K562 (cell line): ENCODE measurements around the gene LYPD5. TPM values are rescaled to one million over a fixed set of nuclear protein-coding genes. Genes with fewer than 3 reads are reported as not detected.

ENCODE experiments used
- ATAC-seq: fragments of 200-7000 bp; cut with Tn5 transposase; 3 replicates; pipeline ENCODE4 v1.9.1; 2020; ENCODE audit warnings: moderate library complexity
- BruUV-seq: library from RNA; stranded (reverse); fragments of 400-500 nt; replicated peaks from 2 replicates; lab custom pipeline; 2021; lab: Mats Ljungman, UMichigan
- CTCF ChIA-PET: fragments of 300-600 bp; formaldehyde crosslinking; extraction: SDS; loops from one replicate; lab custom pipeline; 2021; ENCODE audit warnings: low intra/inter-chr PET ratio; lab: Yijun Ruan, JAX
- POLR2A ChIA-PET: fragments of 300-600, 350-650 bp; sonication (Branson Sonifier 250); formaldehyde crosslinking; extraction: SDS; loops from one replicate; lab custom pipeline; 2021; ENCODE audit warnings: antibody characterized with exemption, inconsistent platforms; lab: Yijun Ruan, JAX
- DNase-seq, 4 experiments: peaks; one replicate each; pipeline versions ENCODE4 v3.0.0 to v3.0.0-alpha.2; 2011 to 2018; ENCODE audit warnings: low spot score in 3 of 4, mixed read lengths in 3 of 4; ENCODE audit errors: extremely low read depth in 1 of 4
- FAIRE-seq: peaks from 2 replicates; lab custom pipeline; 2011; peaks lifted over from hg19 to GRCh38; lab: Jason Lieb, UNC
- H2AFZ ChIP-seq: 2 replicates; pipeline ENCODE4 v1.6.0; 2011; ENCODE audit warnings: low read depth, low read length, control low read depth, inconsistent platforms
- H3K27ac ChIP-seq: fragments of 200-600 bp; 3 replicates; pipeline ENCODE4 v1.8.0; 2011; ENCODE audit warnings: low read depth, mild to moderate bottlenecking, control low read depth, inconsistent platforms, low read length, moderate library complexity, mixed read lengths; ENCODE audit errors: extremely low read depth
- H3K27me3 ChIP-seq, 2 experiments: fragments of 300-600 bp in 1 of 2; 2 replicates in 1 of 2; 3 replicates in 1 of 2; pipeline versions ENCODE4 v1.6.0 to v1.8.0; 2011; ENCODE audit warnings: inconsistent platforms in 2 of 2, low read length in 2 of 2, mild to moderate bottlenecking in 1 of 2, mixed read lengths in 1 of 2, moderate library complexity in 1 of 2; ENCODE audit not compliant: control insufficient read depth in 2 of 2, insufficient read depth in 2 of 2
- H3K36me3 ChIP-seq: fragments of 300-600 bp; 3 replicates; pipeline ENCODE4 v1.8.0; 2011; ENCODE audit warnings: mild to moderate bottlenecking, low read length, inconsistent platforms; ENCODE audit not compliant: control insufficient read depth, insufficient read depth
- H3K4me1 ChIP-seq, 2 experiments: fragments of 200-600 bp in 1 of 2; replicated peaks in 1 of 2; 2 replicates in 1 of 2; 3 replicates in 1 of 2; pipeline versions ENCODE4 v1.5.1 to v1.8.0; 2011; ENCODE audit warnings: inconsistent platforms in 2 of 2, low read length in 2 of 2, mild to moderate bottlenecking in 1 of 2, mixed read lengths in 1 of 2, moderate library complexity in 1 of 2; ENCODE audit not compliant: control insufficient read depth in 2 of 2, insufficient read depth in 2 of 2
- H3K4me2 ChIP-seq: 2 replicates; pipeline ENCODE4 v1.6.1; 2011; ENCODE audit warnings: low read length, control low read depth, inconsistent platforms, mixed read lengths; ENCODE audit not compliant: insufficient read depth
- H3K4me3 ChIP-seq: fragments of 200-600 bp; sonication (generic), shearing (Covaris generic); 2 replicates; pipeline ENCODE4 v1.5.1; 2016; ENCODE audit warnings: control low read depth, inconsistent platforms
- H3K79me2 ChIP-seq: fragments of 200-600 bp; 3 replicates; pipeline ENCODE4 v1.8.0; 2011; ENCODE audit warnings: low read length, inconsistent platforms; ENCODE audit not compliant: control insufficient read depth, insufficient read depth
- H3K9ac ChIP-seq, 2 experiments: 2 replicates each; pipeline versions ENCODE4 v1.6.0 to v1.6.1; 2011; ENCODE audit warnings: low read depth in 2 of 2, low read length in 2 of 2, control low read depth in 1 of 2, inconsistent platforms in 1 of 2, mild to moderate bottlenecking in 1 of 2, mixed read lengths in 1 of 2; ENCODE audit not compliant: insufficient read depth in 1 of 2
- H3K9me1 ChIP-seq: one replicate; pipeline ENCODE4 v1.6.0; 2011; ENCODE audit warnings: inconsistent platforms, mild to moderate bottlenecking, low read length, moderate library complexity; ENCODE audit not compliant: control insufficient read depth, insufficient read depth
- H3K9me3 ChIP-seq: replicated peaks from 2 replicates; pipeline ENCODE4 v1.5.1; 2011; ENCODE audit warnings: low read depth, low read length, inconsistent platforms; ENCODE audit not compliant: control insufficient read depth, insufficient read depth
- H4K20me1 ChIP-seq: replicated peaks from 2 replicates; pipeline ENCODE4 v1.6.1; 2011; ENCODE audit warnings: low read length, inconsistent platforms, mixed read lengths; ENCODE audit not compliant: control insufficient read depth, insufficient read depth
- CHCHD3 ChIP-seq: fragments of 250-450 bp; sonication (Bioruptor Pico); IDR thresholded peaks from 2 replicates; pipeline ENCODE4 v2.1.2; 2022; ENCODE audit warnings: mild to moderate bottlenecking
- CHD4 ChIP-seq: fragments of 200-600 bp; sonication (generic); IDR thresholded peaks from 3 replicates; pipeline ENCODE4 v1.6.1; 2012; ENCODE audit warnings: low read depth, mild to moderate bottlenecking, mixed read lengths, low read length, inconsistent platforms; ENCODE audit not compliant: insufficient read depth, insufficient replicate concordance, poor library complexity, severe bottlenecking
- DMBX1 ChIP-seq: fragments of 250-450 bp; sonication (Bioruptor Pico); IDR thresholded peaks from 2 replicates; pipeline ENCODE4 v1.8.0; 2022; ENCODE audit warnings: inconsistent platforms, mild to moderate bottlenecking, moderate library complexity, borderline replicate concordance
- FOXM1 ChIP-seq, 2 experiments: fragments of 450-650 bp in 1 of 2; sonication (generic) in 1 of 2; formaldehyde crosslinking in 1 of 2; IDR thresholded peaks; 2 replicates each; pipeline versions ENCODE4 v1.6.1 to v1.9.0; 2017 to 2022; ENCODE audit warnings: low read depth in 2 of 2, mild to moderate bottlenecking in 2 of 2, missing genetic modification reagents in 1 of 2, moderate library complexity in 1 of 2
- HIVEP1 ChIP-seq: fragments of 250-450 bp; sonication (Bioruptor Pico); IDR thresholded peaks from 2 replicates; pipeline ENCODE4 v1.4.0; 2020; ENCODE audit warnings: mild to moderate bottlenecking
- HOXB6 ChIP-seq: fragments of 250-450 bp; sonication (Bioruptor Pico); IDR thresholded peaks from 2 replicates; pipeline ENCODE4 v1.5.1; 2022; ENCODE audit warnings: mild to moderate bottlenecking, borderline replicate concordance
- HSF4 ChIP-seq: fragments of 250-450 bp; sonication (Bioruptor Pico); IDR thresholded peaks from 2 replicates; pipeline ENCODE4 v2.1.2; 2022; ENCODE audit warnings: mild to moderate bottlenecking, moderate library complexity, borderline replicate concordance
- LARP7 ChIP-seq: fragments of 450-650 bp; IDR thresholded peaks from 2 replicates; pipeline ENCODE4 v1.6.1; 2016
- LCOR ChIP-seq: sonication (generic); formaldehyde crosslinking; IDR thresholded peaks from 2 replicates; pipeline ENCODE4 v1.8.0; 2022; ENCODE audit warnings: mild to moderate bottlenecking, missing genetic modification reagents
- MCM3 ChIP-seq: fragments of 450-650 bp; IDR thresholded peaks from 2 replicates; pipeline ENCODE4 v1.6.1; 2016
- MCM7 ChIP-seq, 2 experiments: fragments of 450-650 bp; IDR thresholded peaks; 2 replicates each; pipeline ENCODE4 v1.6.1; 2016 to 2018
- PHF8 ChIP-seq: fragments of 200-600 bp; sonication (generic); IDR thresholded peaks from 2 replicates; pipeline ENCODE4 v1.6.1; 2012; ENCODE audit warnings: mixed run types, mild to moderate bottlenecking, inconsistent platforms, low read length, moderate library complexity, borderline replicate concordance
- RBBP5 ChIP-seq: fragments of 200-600 bp; sonication (generic); IDR thresholded peaks from 2 replicates; pipeline ENCODE4 v1.6.1; 2012; ENCODE audit warnings: borderline replicate concordance, mild to moderate bottlenecking, low read length, control low read depth, inconsistent platforms; ENCODE audit not compliant: insufficient read depth, poor library complexity, severe bottlenecking
- RBM22 ChIP-seq: fragments of 200-400 bp; formaldehyde crosslinking; IDR thresholded peaks from 2 replicates; pipeline ENCODE4 v1.6.1; 2018; ENCODE audit warnings: low read length, low read depth; ENCODE audit not compliant: poor library complexity, severe bottlenecking
- ZFX ChIP-seq: sonication (generic); formaldehyde crosslinking; IDR thresholded peaks from 2 replicates; pipeline ENCODE4 v1.8.0; 2022; ENCODE audit warnings: mild to moderate bottlenecking, missing genetic modification reagents, moderate library complexity
- ZNF134 ChIP-seq: fragments of 250-450 bp; sonication (Bioruptor Pico); conservative IDR thresholded peaks from 2 replicates; pipeline ENCODE4 v1.4.0; 2020
- WGBS: fragments of 100-300 bp; shearing (Covaris generic); methylation state at CpG from one replicate; pipeline ENCODE4 v1.1.6; 2016; ENCODE audit warnings: low coverage, mixed read lengths; ENCODE audit not compliant: insufficient coverage; ENCODE audit errors: missing lambda C conversion rate; 5-methylcytosine and 5-hydroxymethylcytosine counted together
- in situ Hi-C: fragments of 300-500 bp; cut with MboI; formaldehyde crosslinking; loops from 4 replicates; pipeline ENCODE4 v1.15.0; 2018; ENCODE audit warnings: inconsistent platforms, mixed read lengths
- intact Hi-C: fragments of 100-400 bp; cut with micrococcal nuclease; formaldehyde crosslinking; loops from 2 replicates; pipeline ENCODE4 v1.14.2; 2022
- polyA plus RNA-seq, 8 experiments: library from polyadenylated mRNA; depleted of rRNA in 4 of 8; stranded (reverse) in 5 of 8; unstranded in 3 of 8; fragments of >200 nt; fragmentation: Nextera tagmentation in 2 of 8; fragmentation: Illumina TruSeq in 1 of 8; extraction: Ambion mirVana in 2 of 8; extraction: Trizol in 1 of 8; gene quantifications; 2 replicates each; pipeline versions ENCODE4 v1.2.1 to v1.2.3, GENCODE V29; 2011 to 2014; ENCODE audit warnings: inconsistent platforms in 1 of 8, missing spikeins in 1 of 8
- total RNA-seq, 7 experiments: library from RNA; depleted of rRNA in 6 of 7; stranded (reverse); fragments of >200 nt in 6 of 7; fragmentation: Illumina TruSeq in 2 of 7; extraction: Trizol in 2 of 7; gene quantifications; 2 replicates each; pipeline versions ENCODE4 v1.2.1 to v1.2.3, GENCODE V29; 2011 to 2021; ENCODE audit warnings: low replicate concordance in 1 of 7
- TF ChIP-seq, protein P1 (sequence below), 3 experiments: fragments of 200-800 bp in 1 of 3; sonication (Bioruptor generic) in 1 of 3; sonication (generic) in 1 of 3; formaldehyde crosslinking in 1 of 3; IDR thresholded peaks; 2 replicates each; pipeline versions ENCODE4 v1.6.1 to v1.8.0; 2016 to 2022; ENCODE audit warnings: mild to moderate bottlenecking in 2 of 3, missing compliant biosample characterization in 2 of 3, missing genetic modification characterization in 2 of 3, missing genetic modification reagents in 1 of 3
- TF ChIP-seq, protein P2 (sequence below): sonication (generic); formaldehyde crosslinking; IDR thresholded peaks from 2 replicates; pipeline ENCODE4 v1.8.0; 2022; ENCODE audit warnings: missing genetic modification reagents, mild to moderate bottlenecking, moderate library complexity, borderline replicate concordance

Gene LYPD5
- total and polyA plus RNA-seq, 9 of the 15 experiments (the other 6 are each of a cell fraction or from before 2014, with no cell fraction given): 0.03 to 0.22 (median 0.10) TPM; not detected in 3

DNA sequence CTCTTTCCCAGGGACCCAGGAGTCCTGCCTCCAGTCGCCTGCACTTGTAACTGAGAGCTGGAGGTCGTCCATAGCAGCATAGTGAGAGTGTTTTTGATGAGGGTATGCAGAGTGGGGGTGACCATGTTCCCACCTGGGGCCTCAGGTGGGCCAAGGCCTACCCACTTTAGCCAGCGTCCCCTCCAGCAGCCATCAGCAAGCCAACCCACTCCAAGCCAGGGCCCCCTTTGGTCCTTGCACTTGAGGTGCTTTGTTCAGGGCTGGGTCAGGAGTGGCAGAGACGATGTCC is 35.5 kb downstream of the LYPD5 start:
- H3K27ac ChIP-seq: 0 out of 3 replicates have a peak overlapping the region, but pooled peaks have one; percentile 25
- 30% methylated on average over 4 of the region's 4 CpGs for WGBS
- peaks cover 54% of the 10 kb centered on the region for H3K36me3 ChIP-seq
- no peaks in the 10 kb centered on the region for H4K20me1 ChIP-seq
- POLR2A ChIA-PET: interaction anchor here (0.6 to 6.3 kb wide), 6 partner anchors 9 to 1304 kb away, joined by 3 to 50 read pairs (median 3); partner anchors contain the start of genes PLAUR and SMG9
- FAIRE-seq: no peak
- in situ Hi-C loops (no loop called here), intact Hi-C loops (loop anchor here (1.0 kb wide), 1 partner anchor 19 kb away; no protein-coding TSS in a partner anchor)
- H3K4me3 ChIP-seq: no peak overlapping the region
- H3K9me3 ChIP-seq: no peaks in the 10 kb centered on the region
- peaks cover 27 to 37% of the 10 kb centered on the region in 2 experiments for H3K4me1 ChIP-seq
- no peak; the same call in 2 of the 3 replicates for ATAC-seq
- peak overlapping the region; percentile 51; the same call in 1 of the 2 replicates for H2AFZ ChIP-seq
- peak overlapping the region in 1 of 2 experiments; percentile 70; a peak in 1 of 4 replicates for H3K9ac ChIP-seq
- H3K27me3 ChIP-seq: no peaks in the 10 kb centered on the region
- H3K4me2 ChIP-seq: peak overlapping the region; percentile 15; the same call in 1 of the 2 replicates
- peaks cover under 1% of the 10 kb centered on the region; the same call in 1 of the 3 replicates for H3K79me2 ChIP-seq
- H3K9me1 ChIP-seq: peaks cover 4% of the 10 kb centered on the region
- no TSS peak for BruUV-seq
- CTCF ChIA-PET: interaction anchor here (0.7 to 1.1 kb wide), 4 partner anchors 8 to 261 kb away, joined by 3 to 5 read pairs (median 4); no protein-coding TSS in a partner anchor
- no peak for DNase-seq
- no peak for TF ChIP-seq HIVEP1 (CRISPR knock-in tag)
- TF ChIP-seq CHCHD3 (CRISPR knock-in tag): no peak
- peak; percentile 35; the same call in 1 of the 2 replicates for TF ChIP-seq ZFX (CRISPR knock-in tag)
- peak; percentile 5; the same call in 1 of the 2 replicates for TF ChIP-seq DMBX1 (CRISPR knock-in tag)
- no peak for TF ChIP-seq LCOR (CRISPR knock-in tag)
- no peak for TF ChIP-seq PHF8
- TF ChIP-seq FOXM1 (IDR thresholded peaks at IDR 0.05; ENCODE audit: low read depth): no peak
- no peak for TF ChIP-seq FOXM1 (CRISPR knock-in tag; IDR thresholded peaks at IDR 0.05; ENCODE audit: low read depth)
- no peak for TF ChIP-seq HOXB6
- TF ChIP-seq RBM22: no peak
- TF ChIP-seq MCM7 (IDR thresholded peaks at IDR 0.05): no peak
- TF ChIP-seq, protein P1, sequence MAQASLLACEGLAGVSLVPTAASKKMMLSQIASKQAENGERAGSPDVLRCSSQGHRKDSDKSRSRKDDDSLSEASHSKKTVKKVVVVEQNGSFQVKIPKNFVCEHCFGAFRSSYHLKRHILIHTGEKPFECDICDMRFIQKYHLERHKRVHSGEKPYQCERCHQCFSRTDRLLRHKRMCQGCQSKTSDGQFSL (CRISPR knock-in tag; IDR thresholded peaks at IDR 0.05): no peak; the same call in 1 of the 2 replicates
- TF ChIP-seq, protein P1 (tag; IDR thresholded peaks at IDR 0.05): no peak
- TF ChIP-seq RBBP5: peak; percentile 28
- no peak for TF ChIP-seq CHD4
- no peak for TF ChIP-seq MCM3
- no peak for TF ChIP-seq ZNF134
- TF ChIP-seq HSF4 (CRISPR knock-in tag): no peak
- no peak for TF ChIP-seq LARP7
- TF ChIP-seq, protein P2, sequence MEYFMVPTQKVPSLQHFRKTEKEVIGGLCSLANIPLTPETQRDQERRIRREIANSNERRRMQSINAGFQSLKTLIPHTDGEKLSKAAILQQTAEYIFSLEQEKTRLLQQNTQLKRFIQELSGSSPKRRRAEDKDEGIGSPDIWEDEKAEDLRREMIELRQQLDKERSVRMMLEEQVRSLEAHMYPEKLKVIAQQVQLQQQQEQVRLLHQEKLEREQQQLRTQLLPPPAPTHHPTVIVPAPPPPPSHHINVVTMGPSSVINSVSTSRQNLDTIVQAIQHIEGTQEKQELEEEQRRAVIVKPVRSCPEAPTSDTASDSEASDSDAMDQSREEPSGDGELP: no peak
